WERI-Rb-1 (cell line): ENCODE results near the gene IRF2BP1.

Experiments used
- DNase-seq: peaks from one replicate; pipeline ENCODE4 v3.0.0-alpha.2; 2020
- H3K27ac ChIP-seq: fragments of 250-450 bp; sonication (Bioruptor Pico); 2 replicates; pipeline ENCODE4 v1.5.1; 2020; ENCODE audit warnings: mild to moderate bottlenecking, moderate library complexity
- H3K27me3 ChIP-seq: fragments of 250-450 bp; sonication (Bioruptor Pico); 2 replicates; pipeline ENCODE4 v1.5.1; 2021; ENCODE audit warnings: mild to moderate bottlenecking, low read depth, moderate library complexity; ENCODE audit not compliant: insufficient read depth, severe bottlenecking
- H3K36me3 ChIP-seq: fragments of 250-450 bp; sonication (Bioruptor Pico); 2 replicates; pipeline ENCODE4 v1.5.1; 2020; ENCODE audit warnings: mild to moderate bottlenecking, moderate library complexity
- H3K4me3 ChIP-seq: 2 replicates; pipeline ENCODE4 v1.5.1; 2011; ENCODE audit warnings: low read depth, mild to moderate bottlenecking, control low read depth, low read length
- H3K9me3 ChIP-seq: fragments of 250-450 bp; sonication (Bioruptor Pico); 2 replicates; pipeline ENCODE4 v1.5.1; 2021; ENCODE audit warnings: mild to moderate bottlenecking, moderate library complexity; ENCODE audit not compliant: severe bottlenecking
- CTCF ChIP-seq: IDR thresholded peaks from 2 replicates; pipeline ENCODE4 v1.5.1; 2011; ENCODE audit warnings: low read depth, mild to moderate bottlenecking, control low read depth, inconsistent platforms, low read length

IRF2BP1 gene

GRCh38 chr19:45852145-45852750 is 33.7 kb downstream of the IRF2BP1 start:
- H3K9me3 ChIP-seq = no peaks in the 10 kb centered on the region
- H3K4me3 ChIP-seq = no peak overlapping the region
- no peaks in the 10 kb centered on the region for H3K27me3 ChIP-seq
- no peak for TF ChIP-seq CTCF
- no peak overlapping the region for H3K27ac ChIP-seq
- no peak for DNase-seq
- peaks cover 70% of the 10 kb centered on the region for H3K36me3 ChIP-seq

- H3K9me3 ChIP-seq = no peaks in the 10 kb centered on the region
- no peaks in the 10 kb centered on the region for H3K27me3 ChIP-seq
- no peak for DNase-seq
- TF ChIP-seq CTCF = no peak
- peaks cover 78% of the 10 kb centered on the region for H3K36me3 ChIP-seq
- H3K4me3 ChIP-seq = no peak overlapping the region
- no peak overlapping the region for H3K27ac ChIP-seq
Observed at GRCh38 chr19:45848922-45849321, 37.0 kb downstream of the IRF2BP1 start.

GRCh38 chr19:45847663-45848062 is 38.3 kb downstream of the IRF2BP1 start:
- peaks cover 82% of the 10 kb centered on the region for H3K36me3 ChIP-seq
- H3K27ac ChIP-seq = no peak overlapping the region
- DNase-seq = no peak
- no peaks in the 10 kb centered on the region for H3K9me3 ChIP-seq
- no peak for TF ChIP-seq CTCF
- no peaks in the 10 kb centered on the region for H3K27me3 ChIP-seq
- H3K4me3 ChIP-seq = no peak overlapping the region

GRCh38 chr19:45842198-45842597 is 43.7 kb downstream of the IRF2BP1 start:
- Histone ChIP-seq H3K27ac (no peak overlapping the region), H3K36me3 (peaks cover 88% of the 10 kb centered on the region), H3K27me3 (no peaks in the 10 kb centered on the region), H3K9me3 (no peaks in the 10 kb centered on the region), H3K4me3 (no peak overlapping the region)
- no peak for TF ChIP-seq CTCF
- DNase-seq = no peak

DNA sequence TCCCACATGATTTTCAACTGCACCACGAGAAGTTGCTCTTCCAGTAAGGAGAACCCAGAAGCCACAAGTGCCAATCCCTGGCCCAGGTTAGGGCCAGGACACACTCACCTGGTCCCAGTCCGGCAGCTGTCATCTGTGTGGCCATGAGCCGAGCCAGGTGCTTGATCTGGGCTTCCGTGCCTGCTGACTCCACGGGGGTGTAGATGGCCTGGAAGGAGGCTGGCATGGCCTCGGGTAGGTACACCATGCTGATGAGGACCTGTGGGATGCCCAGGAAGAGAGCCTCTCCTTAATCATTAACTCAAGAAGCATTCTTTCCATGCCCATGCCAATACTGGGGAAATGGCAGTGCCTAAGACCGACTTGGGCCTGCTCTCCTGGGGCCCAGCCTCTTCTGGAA is 51.0 kb downstream of the IRF2BP1 start:
- H3K36me3 ChIP-seq = peaks cover 80% of the 10 kb centered on the region

More for the DNA sequence above, 51.0 kb downstream of the IRF2BP1 start:
- Histone ChIP-seq H3K27ac (no peak overlapping the region), H3K27me3 (no peaks in the 10 kb centered on the region), H3K4me3 (no peak overlapping the region), H3K9me3 (no peaks in the 10 kb centered on the region)
- DNase-seq = no peak
- no peak for TF ChIP-seq CTCF
